GM18505 (cell line): Measurements from ENCODE around the gene KITLG.
"Not testable (repeated sequence)": the region's sequence is repeated elsewhere in the genome, so short reads cannot be mapped to it uniquely, and the experiment has no call there.

Experiments used
- ATAC-seq: cut with Tn5 transposase; IDR thresholded peaks from one replicate; pipeline ENCODE4 v1.9.1; 2021; ENCODE audit not compliant: unreplicated experiment
- POLR2A ChIP-seq: IDR thresholded peaks from 4 replicates; pipeline ENCODE4 v1.6.1; 2011; ENCODE audit warnings: borderline replicate concordance; ENCODE audit not compliant: insufficient read depth, insufficient read length; ENCODE audit errors: extremely low read depth

The KITLG gene

GRCh38 chr12:88580051-88580871 is at the start of gene KITLG:
KITLG (minus strand) TSS chr12:88580471; CDS start chr12:88580278, 193 bp downstream.
- peak; percentile 77 for ATAC-seq

GRCh38 chr12:88628856-88629509 is 48.7 kb upstream of the KITLG start:
- no peak for TF ChIP-seq POLR2A
- no peak for ATAC-seq

More at GRCh38 chr12:88580051-88580871, at the start of gene KITLG:
- TF ChIP-seq POLR2A = no peak

GRCh38 chr12:88628035-88628434 is 47.8 kb upstream of the KITLG start:
- not testable (repeated sequence) for ATAC-seq

GRCh38 chr12:88627501-88627900 is 47.2 kb upstream of the KITLG start:
- ATAC-seq = no peak
- TF ChIP-seq POLR2A = no peak

GRCh38 chr12:88625356-88625755 is 45.1 kb upstream of the KITLG start:
- no peak for ATAC-seq
- TF ChIP-seq POLR2A = no peak

GRCh38 chr12:88624911-88625310 is 44.6 kb upstream of the KITLG start:
- ATAC-seq = no peak

GRCh38 chr12:88623777-88624548 is 43.7 kb upstream of the KITLG start:
- TF ChIP-seq POLR2A = no peak
- ATAC-seq = no peak

More at GRCh38 chr12:88624911-88625310, 44.6 kb upstream of the KITLG start:
- TF ChIP-seq POLR2A = no peak

- TF ChIP-seq POLR2A = no peak
- no peak for ATAC-seq
Observed at GRCh38 chr12:88617352-88617751, 37.1 kb upstream of the KITLG start.

GRCh38 chr12:88615490-88615889 is 35.2 kb upstream of the KITLG start:
- TF ChIP-seq POLR2A = no peak
- ATAC-seq = no peak

GRCh38 chr12:88604646-88605045 is 24.4 kb upstream of the KITLG start:
- no peak for TF ChIP-seq POLR2A
- no peak for ATAC-seq

- ATAC-seq = no peak
- no peak for TF ChIP-seq POLR2A
Observed at GRCh38 chr12:88600272-88600671, 20.0 kb upstream of the KITLG start.

GRCh38 chr12:88597365-88597764 is 17.1 kb upstream of the KITLG start:
- TF ChIP-seq POLR2A = no peak
- ATAC-seq = no peak

- no peak for ATAC-seq
Observed at GRCh38 chr12:88595697-88596096, 15.4 kb upstream of the KITLG start.

GRCh38 chr12:88594780-88595179 is 14.5 kb upstream of the KITLG start:
- no peak for TF ChIP-seq POLR2A
- ATAC-seq = no peak

More at GRCh38 chr12:88595697-88596096, 15.4 kb upstream of the KITLG start:
- no peak for TF ChIP-seq POLR2A

GRCh38 chr12:88591343-88591742 is 11.1 kb upstream of the KITLG start:
- ATAC-seq = no peak
- no peak for TF ChIP-seq POLR2A
